Renal cortex interstitium (tissue), 15 donors: ENCODE measurements around the gene ABHD11. TPM values are rescaled to one million over a fixed set of nuclear protein-coding genes. Genes with fewer than 3 reads are reported as not detected.
A peak's percentile ranks its signal among the peaks of the same experiment; 100 is the strongest.
"Not testable (repeated sequence)": the region's sequence is repeated elsewhere in the genome, so short reads cannot be mapped to it uniquely, and the experiment has no call there.

Source experiments
- DNase-seq, 11 donors: peaks; one replicate each; pipeline ENCODE4 v3.0.0-alpha.2; 2013; ENCODE audit warnings: low read depth in 9 of 11, low spot score in 4 of 11; ENCODE audit errors: extremely low read depth in 1 of 11
- long read RNA-seq, 16 experiments: transcript quantifications; one replicate each; lab custom pipeline, GENCODE V29; 2026
- polyA plus RNA-seq, 3 donors: library from polyadenylated mRNA; unstranded; fragments of 120-200 nt; gene quantifications; one replicate each; pipeline ENCODE4 v1.2.1, GENCODE V29; 2013; ENCODE audit not compliant: insufficient read length in 3 of 3

ABHD11 gene, protein sequence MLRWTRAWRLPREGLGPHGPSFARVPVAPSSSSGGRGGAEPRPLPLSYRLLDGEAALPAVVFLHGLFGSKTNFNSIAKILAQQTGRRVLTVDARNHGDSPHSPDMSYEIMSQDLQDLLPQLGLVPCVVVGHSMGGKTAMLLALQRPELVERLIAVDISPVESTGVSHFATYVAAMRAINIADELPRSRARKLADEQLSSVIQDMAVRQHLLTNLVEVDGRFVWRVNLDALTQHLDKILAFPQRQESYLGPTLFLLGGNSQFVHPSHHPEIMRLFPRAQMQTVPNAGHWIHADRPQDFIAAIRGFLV
- 10 to 100 TPM; 23.7 to 35.9 (median 26.1) TPM for polyA plus RNA-seq
- long read RNA-seq, donor 1, partial matches to known transcripts = 0 of 2 reads
- long read RNA-seq, donor 1, other reads (novel, unspliced or antisense) = 0 of 2 reads
- long read RNA-seq, donor 2, partial matches to known transcripts = 0 of 5 reads
- long read RNA-seq, donor 2, other reads (novel, unspliced or antisense) = 0 of 5 reads
- long read RNA-seq, donor 3, transcript ABHD11-201 (6 exons, 1,483 nt) = major isoform, 9 of 13 reads
- long read RNA-seq, donor 3, partial matches to known transcripts = 0 of 13 reads
- long read RNA-seq, donor 3, other reads (novel, unspliced or antisense) = 0 of 13 reads
- long read RNA-seq, donor 4, transcript ABHD11-201 (6 exons, 1,483 nt) = major isoform, 6 of 11 reads
- long read RNA-seq, donor 4, partial matches to known transcripts = 0 of 11 reads
- long read RNA-seq, donor 4, other reads (novel, unspliced or antisense) = 0 of 11 reads
- long read RNA-seq, donor 5 = 0 reads
- long read RNA-seq, donor 6, transcript ABHD11-201 (6 exons, 1,483 nt) = major isoform, 8 of 17 reads
- long read RNA-seq, donor 6, partial matches to known transcripts = 9 of 17 reads
- long read RNA-seq, donor 6, other reads (novel, unspliced or antisense) = 0 of 17 reads
- long read RNA-seq, donor 7, partial matches to known transcripts = 0 of 5 reads
- long read RNA-seq, donor 7, other reads (novel, unspliced or antisense) = 0 of 5 reads
- long read RNA-seq, donor 8 = 0 reads
- long read RNA-seq, donor 9, partial matches to known transcripts = 0 of 6 reads
- long read RNA-seq, donor 9, other reads (novel, unspliced or antisense) = 0 of 6 reads
- long read RNA-seq, donor 10, transcript ABHD11-201 (6 exons, 1,483 nt) = major isoform, 5 of 5 reads
- long read RNA-seq, donor 10, partial matches to known transcripts = 0 of 5 reads
- long read RNA-seq, donor 10, other reads (novel, unspliced or antisense) = 0 of 5 reads
- long read RNA-seq, donor 11, transcript ABHD11-201 (6 exons, 1,483 nt) = major isoform, 5 of 6 reads
- long read RNA-seq, donor 11, partial matches to known transcripts = 0 of 6 reads
- long read RNA-seq, donor 11, other reads (novel, unspliced or antisense) = 0 of 6 reads
- long read RNA-seq, donor 12, partial matches to known transcripts = 0 of 1 reads
- long read RNA-seq, donor 12, other reads (novel, unspliced or antisense) = 0 of 1 reads
- long read RNA-seq, donor 13 = 0 reads
- long read RNA-seq, donor 14, partial matches to known transcripts = 0 of 5 reads
- long read RNA-seq, donor 14, other reads (novel, unspliced or antisense) = 0 of 5 reads
- long read RNA-seq, donor 15, partial matches to known transcripts = 0 of 5 reads
- long read RNA-seq, donor 15, other reads (novel, unspliced or antisense) = 0 of 5 reads
- long read RNA-seq, donor 16, transcript ABHD11-201 (6 exons, 1,483 nt) = major isoform, 11 of 24 reads
- long read RNA-seq, donor 16, partial matches to known transcripts = 10 of 24 reads
- long read RNA-seq, donor 16, other reads (novel, unspliced or antisense) = 0 of 24 reads

DNA sequence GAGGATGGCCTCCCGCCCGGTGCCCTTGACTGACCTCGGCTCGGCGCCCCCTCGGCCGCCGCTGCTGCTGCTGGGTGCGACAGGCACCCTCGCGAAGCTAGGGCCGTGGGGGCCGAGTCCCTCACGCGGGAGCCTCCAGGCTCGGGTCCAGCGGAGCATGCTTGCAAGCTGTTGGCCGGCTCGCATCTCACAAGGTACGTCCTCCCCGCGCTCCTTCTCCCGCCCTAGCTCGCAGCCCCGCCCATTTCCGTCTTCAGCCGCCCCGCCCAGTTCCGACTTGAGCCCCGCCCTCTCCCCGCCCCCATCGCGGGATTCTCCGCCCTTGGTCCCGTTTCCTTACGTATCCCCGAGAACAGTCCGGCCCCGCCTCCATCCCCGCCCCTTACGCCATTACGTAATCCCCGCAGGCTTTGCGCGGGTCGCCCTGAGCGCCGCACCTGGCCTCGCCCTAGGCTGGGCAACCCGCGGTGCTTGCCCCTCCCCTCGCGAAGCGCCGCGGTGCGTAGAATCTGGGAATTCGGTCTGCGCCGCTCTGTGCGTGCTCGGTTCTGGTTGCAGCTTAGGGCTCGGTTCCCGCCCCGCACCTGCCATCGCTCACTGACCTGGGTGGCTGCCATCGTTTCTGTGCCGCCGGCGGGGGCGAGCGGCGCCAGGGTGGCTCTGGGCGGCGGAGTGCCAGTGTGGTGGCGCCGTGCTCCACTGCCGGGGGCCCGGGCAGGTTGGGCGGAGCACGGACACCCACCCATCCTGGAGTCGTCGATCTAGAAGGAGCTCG, at the start of gene ABHD11:
Gene ABHD11, minus strand, starts transcription at position 191 of the 775 bp plus-strand sequence. Its CDS starts 32 bp downstream, at position 159.
- peak; percentile 88 to 97 (median 93) for DNase-seq

DNA sequence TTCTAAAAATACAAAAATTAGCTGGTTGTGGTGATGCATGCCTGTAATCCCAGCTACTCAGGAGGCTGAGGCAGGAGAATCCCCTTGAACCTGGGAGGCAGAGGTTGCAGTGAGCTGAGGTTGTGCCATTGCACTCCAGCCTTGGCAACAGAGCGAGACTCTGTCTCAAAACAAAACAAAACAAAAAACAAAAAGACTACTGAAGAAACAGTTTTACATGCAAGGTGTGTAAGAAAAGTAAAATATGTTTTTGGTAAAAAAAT, 49.1 kb upstream of the ABHD11 start:
- not testable (repeated sequence) for DNase-seq

DNA sequence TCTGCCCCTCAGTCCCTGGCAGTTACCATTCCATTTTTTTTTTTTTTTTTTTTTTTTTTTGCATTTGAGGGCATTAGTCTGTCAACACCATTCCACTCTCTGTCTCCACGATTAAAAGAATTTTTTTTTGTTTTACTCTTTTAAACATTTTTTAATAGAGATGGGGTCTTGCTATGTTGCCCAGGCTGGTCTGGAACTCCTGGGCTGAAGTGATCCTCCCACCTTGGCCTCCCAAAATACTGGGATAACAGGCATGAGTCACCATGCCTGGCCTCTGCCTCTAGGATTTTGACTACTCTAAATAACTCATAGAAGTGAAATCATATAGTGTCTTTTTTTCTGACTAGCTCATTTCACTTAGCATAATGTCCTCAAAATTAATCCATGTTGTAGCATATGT, 48.0 kb upstream of the ABHD11 start:
- DNase-seq = no peak

DNA sequence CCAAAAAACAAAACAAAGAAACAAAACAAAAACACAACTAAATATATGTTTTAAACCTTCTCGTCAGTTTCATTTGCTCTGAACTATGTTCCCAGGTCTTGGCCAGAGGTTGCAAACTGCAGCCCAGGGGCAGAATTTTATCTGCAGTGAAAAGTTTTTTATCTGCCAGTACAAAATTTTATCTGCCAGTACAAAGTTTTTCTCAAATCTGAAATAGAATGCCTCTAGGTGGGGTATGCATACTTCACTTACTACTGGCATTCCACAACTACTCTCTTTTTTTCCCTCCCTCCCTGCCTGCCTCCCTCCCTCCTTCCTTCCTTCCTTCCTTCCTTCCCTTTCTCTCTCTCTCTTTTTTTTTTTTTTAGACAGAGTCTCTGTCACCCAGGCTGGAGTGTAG, 40.9 kb upstream of the ABHD11 start:
- DNase-seq = no peak

GRCh38 chr7:73778801-73779389, 40.3 kb upstream of the ABHD11 start:
- no peak for DNase-seq

- DNase-seq = no peak
Observed at GRCh38 chr7:73774923-73775322, 36.3 kb upstream of the ABHD11 start.

GRCh38 chr7:73773700-73774517, 35.3 kb upstream of the ABHD11 start:
- DNase-seq = no peak

GRCh38 chr7:73770860-73771670, 32.5 kb upstream of the ABHD11 start:
- DNase-seq = no peak

GRCh38 chr7:73770002-73770859, 31.6 kb upstream of the ABHD11 start, which contains the start of gene CLDN3:
CLDN3 (minus strand) TSS chr7:73770270; CDS start chr7:73770049, 221 bp downstream.
- peak in 10 of 11 donors; percentile 59 to 88 (median 80) for DNase-seq

DNA sequence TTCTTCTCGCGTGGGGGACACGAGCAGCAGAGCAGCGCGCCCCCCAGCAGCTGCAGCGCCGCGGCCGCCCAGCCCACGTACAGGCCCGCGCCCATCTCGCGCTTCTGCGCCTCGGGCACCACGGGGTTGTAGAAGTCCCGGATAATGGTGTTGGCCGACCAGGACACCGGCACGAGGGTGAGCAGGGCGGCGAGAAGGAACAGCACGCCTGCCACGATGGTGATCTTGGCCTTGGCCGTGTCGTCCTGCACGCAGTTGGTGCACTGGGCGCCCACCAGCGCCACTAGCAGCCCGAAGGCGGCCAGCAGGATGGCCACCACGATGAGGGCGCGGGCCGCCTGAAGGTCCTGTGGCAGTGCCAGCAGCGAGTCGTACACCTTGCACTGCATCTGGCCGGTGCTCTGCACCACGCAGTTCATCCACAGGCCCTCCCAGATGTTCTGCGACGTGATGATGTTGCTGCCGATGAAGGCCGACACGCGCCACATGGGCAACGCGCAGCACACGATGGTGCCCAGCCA, 30.9 kb upstream of the ABHD11 start:
- DNase-seq = no peak

GRCh38 chr7:73768641-73769480, 30.3 kb upstream of the ABHD11 start:
- no peak for DNase-seq

DNA sequence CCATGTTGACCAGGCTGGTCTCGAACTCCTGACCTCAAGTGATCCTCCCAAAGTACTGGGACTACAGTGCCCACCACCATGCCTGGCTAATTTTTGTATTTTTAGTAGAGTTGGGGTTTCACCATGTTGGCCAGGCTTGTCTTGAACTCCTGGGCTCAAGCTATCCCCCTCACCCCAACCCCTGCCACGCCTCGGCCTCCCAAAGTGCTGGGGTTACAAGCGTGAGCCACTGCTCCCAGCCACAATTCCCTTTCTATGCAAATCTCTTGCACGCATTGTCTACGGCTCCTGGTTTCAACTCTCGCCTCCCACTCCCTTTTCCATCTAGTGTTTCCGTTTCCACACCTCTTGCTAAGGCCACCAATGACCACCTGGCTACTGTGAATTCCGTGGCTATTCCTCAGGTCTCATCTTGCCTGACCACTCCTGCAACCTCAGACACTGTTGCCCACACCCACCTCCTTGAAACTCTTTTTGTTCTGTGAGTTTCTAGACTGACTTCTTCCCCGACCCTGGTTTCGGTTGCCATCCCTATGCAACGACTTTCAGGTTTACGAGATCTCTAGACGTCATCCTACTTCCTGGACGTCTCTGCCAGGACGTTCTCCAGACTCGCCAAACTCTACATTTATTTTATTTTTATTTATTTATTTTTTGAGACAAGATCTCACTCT, 28.1 kb upstream of the ABHD11 start:
- DNase-seq = no peak

- DNase-seq = no peak
Observed at GRCh38 chr7:73762659-73762999, 24.0 kb upstream of the ABHD11 start.
